Esophagus squamous epithelium (tissue), 4 donors: ENCODE results near the gene TBC1D26.
"Not testable (repeated sequence)": the region's sequence is repeated elsewhere in the genome, so short reads cannot be mapped to it uniquely, and the experiment has no call there.

Source experiments
- CTCF ChIP-seq, 6 experiments: fragments of 450-650 bp in 4 of 6; fragments of 200-600 bp in 2 of 6; sonication (generic) in 2 of 6; IDR thresholded peaks; one replicate each; pipeline ENCODE4 v1.5.1; 2016 to 2019; ENCODE audit warnings: antibody characterized with exemption in 6 of 6, mild to moderate bottlenecking in 4 of 6, moderate library complexity in 4 of 6
- POLR2A ChIP-seq, 4 donors: fragments of 450-650 bp; IDR thresholded peaks; one replicate each; pipeline ENCODE4 v1.6.1; 2017; ENCODE audit warnings: antibody characterized with exemption in 4 of 4, mild to moderate bottlenecking in 4 of 4, moderate library complexity in 3 of 4

DNA sequence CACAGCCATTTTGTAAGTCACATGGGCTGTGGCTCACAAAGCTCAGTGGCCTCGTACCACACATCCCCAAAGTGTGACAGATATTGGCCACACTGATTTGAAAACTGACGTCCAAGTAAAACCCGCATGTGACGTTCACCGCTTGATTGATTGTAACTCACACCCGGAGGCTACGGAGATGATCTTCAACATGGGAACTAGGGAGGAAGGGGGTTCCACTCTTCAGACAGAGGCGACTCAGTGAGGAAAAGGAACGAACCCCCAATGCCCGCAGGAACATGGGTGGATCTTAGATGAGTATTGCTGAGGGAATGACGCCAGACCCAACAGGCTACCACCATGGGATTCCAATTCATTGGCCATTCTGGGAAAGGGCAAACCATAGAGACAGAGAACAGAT, 7.2 kb downstream of the TBC1D26 start:
- TF ChIP-seq CTCF, POLR2A (IDR thresholded peaks at IDR 0.05): not testable (repeated sequence)
